HG02840 (cell line): ENCODE data around the gene KRT76.

ENCODE experiments used
- ATAC-seq: cut with Tn5 transposase; IDR thresholded peaks from one replicate; pipeline ENCODE4 v1.9.1; 2021; ENCODE audit warnings: mild to moderate bottlenecking, moderate library complexity, moderate number of reproducible peaks; ENCODE audit not compliant: unreplicated experiment, low FRiP score

The KRT76 gene

DNA sequence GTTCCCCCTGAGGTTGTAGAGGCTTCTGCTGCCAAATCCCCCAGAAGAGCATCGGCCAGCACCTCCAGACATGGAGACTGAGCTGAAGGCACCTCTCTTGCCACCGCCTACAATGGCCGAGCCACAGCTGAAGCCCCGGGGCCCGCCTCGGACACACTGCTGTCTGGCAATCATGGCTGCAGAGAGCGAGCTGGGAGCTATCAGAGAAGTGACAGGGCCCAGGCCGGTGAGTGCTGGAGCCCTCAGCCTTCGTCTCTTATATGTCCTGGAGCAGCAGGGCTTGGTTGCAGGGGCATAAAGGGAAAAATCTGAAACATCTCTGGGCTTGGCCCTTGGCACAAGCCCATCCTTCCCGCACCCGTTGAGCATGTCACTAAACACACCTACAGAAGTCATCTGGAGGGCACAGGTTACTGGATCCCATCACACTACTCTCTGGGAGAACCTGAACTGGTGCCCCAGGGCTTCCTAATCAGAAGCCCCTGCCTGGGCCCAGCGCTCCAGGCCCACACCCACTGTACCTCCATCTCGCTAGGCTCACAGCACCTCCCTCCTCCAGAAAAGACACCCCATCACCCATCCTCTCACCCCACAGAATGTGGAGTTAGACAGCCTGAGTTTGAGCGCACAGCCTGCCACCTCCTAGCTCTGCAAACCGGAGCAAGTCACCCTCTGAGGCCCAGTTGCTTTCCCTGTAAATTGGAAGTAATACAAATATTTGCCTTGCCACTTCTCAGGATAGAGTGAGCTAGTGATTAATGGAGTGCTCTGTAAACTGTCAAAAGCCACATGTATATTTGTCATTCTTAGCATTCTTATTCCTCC is 37.0 kb upstream of the KRT76 start, which contains the start of gene KRT4:
TSS of gene KRT4 (minus strand) at position 232 of the 825 bp plus-strand sequence. CDS start at position 174, 58 bp downstream.
- no peak for ATAC-seq

DNA sequence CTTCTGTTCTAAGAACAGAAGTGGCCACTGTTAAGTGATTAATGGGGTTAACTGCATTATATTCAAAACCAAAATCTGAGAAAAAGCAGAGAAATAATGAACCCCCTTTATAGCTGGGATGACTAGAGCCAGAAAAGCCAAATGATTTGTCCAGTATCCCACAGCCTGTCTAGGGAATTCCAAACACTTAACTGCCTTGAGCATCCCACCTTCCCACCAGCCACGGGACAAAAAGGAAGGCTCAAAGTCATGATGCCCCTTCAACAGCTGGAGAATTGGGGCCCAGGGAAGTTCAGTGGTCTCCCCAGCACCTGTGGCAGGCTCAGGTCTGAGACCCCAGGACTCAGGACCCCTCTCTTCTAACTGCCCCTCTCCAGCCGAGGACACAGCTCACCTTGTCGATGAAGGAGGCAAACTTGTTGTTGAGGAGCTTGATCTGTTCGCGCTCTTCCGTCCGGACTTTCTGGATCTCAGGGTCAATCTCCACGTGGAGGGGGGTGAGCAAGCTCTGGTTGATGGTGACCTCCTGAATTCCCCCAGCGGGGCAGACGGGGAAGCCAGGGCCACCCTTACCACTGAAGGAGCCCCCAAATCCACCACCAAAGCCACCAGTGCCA is 36.2 kb upstream of the KRT76 start:
- no peak for ATAC-seq

DNA sequence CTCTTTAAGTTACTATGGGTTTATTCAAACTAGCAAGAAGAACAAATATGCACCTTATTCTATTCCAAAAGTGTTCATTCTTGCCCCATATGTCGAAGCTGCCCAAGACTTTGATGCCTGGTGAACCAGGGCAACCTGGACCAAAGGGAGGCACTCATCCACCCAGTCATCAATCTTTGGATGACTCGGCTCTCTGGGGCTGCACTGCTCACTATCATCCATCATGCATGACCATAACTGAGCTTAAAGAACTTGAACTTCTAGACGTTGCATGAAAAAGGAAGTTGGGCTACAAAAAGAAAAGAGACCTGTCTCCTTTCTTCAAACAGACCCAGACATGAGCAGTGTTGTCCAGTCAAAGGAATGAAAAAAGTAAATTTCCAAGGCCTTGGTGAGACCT is 35.6 kb upstream of the KRT76 start:
- ATAC-seq, result no peak

- no peak for ATAC-seq
These were observed 34.9 kb upstream of the KRT76 start for GRCh38 chr12:52812073-52812400.

DNA sequence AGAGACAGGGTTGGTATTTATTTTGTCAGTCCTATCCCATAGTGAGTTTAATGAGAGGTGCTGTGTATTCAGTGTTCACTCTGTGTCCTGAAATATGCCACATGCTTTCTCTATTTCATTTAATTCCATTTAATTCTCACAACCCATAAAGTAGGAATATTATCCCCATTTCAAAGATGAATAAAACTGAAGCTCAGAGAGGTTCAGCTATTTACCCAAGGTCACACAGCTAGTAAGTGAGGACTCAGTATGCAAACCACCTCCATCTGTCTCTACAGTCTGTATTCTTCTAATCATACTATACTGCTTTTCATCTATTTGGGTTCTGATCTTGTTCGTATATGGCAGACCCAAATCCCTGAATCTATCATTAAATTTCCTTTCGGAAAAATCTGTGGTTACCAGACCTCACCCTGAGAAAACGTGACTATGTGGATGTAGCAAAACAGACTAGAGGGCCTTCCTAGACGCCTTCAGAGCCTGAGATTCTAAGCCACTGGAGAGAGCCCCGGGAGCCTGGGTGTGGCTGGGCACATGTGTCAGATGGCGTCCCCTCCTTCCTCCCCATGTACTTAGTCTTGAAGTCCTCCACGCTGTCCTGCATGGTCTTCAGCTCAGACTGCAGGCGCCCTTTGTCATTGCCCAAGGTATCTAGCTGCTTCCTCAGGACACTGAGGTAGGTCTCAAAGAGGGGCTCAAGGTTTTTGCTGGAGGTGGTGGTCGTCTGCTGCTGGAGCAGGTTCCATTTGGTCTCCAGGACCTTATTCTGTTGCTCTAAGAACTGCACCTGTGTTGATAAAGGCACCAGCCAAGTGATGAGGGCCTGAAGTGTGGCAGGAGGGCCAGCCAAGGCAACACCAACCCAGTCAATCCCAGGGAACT is 34.3 kb upstream of the KRT76 start:
- no peak for ATAC-seq

GRCh38 chr12:52810554-52810953 is 33.4 kb upstream of the KRT76 start:
- no peak for ATAC-seq

- no peak for ATAC-seq
These were observed 32.0 kb upstream of the KRT76 start for GRCh38 chr12:52809166-52809565.

GRCh38 chr12:52808573-52809160 is 31.5 kb upstream of the KRT76 start:
- no peak for ATAC-seq

DNA sequence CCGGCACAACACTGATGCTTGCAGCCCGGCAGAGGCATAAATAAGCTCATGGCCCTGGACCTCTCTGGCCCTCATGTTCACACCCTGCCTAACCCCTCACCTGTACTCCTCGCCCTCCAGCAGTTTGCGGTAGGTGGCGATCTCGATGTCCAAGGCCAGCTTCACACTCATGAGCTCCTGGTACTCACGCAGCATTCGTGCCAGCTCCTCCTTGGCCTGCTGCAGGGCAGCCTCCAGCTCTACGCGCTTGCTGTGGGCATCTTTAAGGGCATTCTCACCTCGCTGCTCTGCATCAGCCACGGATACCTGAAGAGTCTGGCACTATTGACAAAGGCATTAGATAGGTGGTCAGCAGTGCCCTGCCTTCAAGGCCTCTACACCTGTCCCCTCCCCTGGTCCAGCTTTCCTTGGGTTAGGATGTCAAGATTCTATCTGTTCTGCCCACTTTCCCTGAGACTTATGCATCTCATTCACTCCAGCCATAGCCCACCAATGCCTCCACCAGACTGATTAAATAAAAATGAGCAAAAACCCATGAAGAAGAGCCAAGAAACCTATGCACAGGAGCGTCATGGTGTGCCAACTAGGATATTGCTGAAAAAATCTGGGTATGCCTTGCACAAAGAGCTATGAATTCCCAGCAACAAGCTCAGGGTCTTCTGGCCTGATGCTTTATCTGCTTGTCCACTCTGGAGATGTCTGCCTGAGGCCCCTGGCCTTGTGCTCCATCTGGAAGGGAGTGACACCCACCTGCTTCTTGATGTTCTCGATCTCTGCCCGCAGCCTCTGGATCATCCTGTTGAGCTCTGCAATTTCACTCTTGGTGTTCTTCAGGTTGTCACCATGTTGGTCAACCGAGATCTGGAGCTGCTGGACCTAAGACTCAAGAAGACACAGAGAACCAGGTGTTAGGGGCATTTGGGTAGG is 30.7 kb upstream of the KRT76 start:
- ATAC-seq, result no peak

- ATAC-seq, result no peak
These were observed 29.8 kb upstream of the KRT76 start for GRCh38 chr12:52806821-52807543.

DNA sequence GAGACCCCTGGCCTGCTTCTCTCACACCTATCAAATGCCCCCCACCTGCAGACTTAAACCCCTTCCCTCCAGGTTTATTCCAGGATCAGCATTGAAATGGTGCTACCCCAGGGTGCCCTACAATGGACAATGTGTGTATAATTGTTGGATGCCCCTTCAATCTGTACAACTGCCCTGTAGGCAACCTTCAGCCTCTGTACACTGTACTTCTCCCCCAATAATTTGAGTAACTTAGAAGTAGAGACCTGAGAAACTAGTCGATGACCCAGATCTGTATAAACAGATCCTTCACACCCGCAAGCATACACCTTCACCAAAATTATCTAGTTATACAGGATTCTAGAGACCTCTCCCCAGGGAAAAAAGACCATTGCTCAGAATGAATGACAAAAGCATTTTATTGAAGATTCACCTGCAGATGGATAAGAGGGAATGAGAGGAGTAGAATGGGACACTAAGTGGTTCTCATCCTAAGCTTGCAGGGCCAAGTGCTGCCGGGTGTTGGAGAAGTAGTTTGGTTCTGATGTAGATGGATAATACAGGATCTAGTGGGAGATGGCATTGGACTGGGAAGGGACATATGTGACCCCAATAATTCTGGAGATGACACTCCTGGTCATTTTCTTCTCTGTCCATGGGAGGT is 29.1 kb upstream of the KRT76 start:
- ATAC-seq, result no peak

GRCh38 chr12:52805739-52806138 is 28.6 kb upstream of the KRT76 start:
- no peak for ATAC-seq

DNA sequence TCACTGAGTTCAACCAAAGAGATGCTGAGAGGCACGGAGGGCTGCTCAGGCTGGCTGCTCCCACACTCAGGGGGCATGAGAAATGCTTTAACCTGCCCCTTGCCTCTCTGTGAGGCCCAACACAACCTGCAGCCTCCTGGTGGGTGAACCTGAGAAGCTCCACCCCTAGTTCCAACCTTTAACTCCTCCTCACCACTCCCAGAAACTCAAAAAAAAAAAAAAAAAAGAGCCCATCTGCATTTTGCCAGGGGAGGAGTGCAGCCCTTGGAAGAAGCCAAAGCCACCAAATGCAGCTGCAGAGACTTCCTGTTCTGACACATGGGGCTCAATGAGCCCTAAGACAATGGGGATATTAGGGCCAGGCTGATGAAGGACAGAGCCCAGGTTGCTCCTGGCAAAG is 27.9 kb upstream of the KRT76 start:
- ATAC-seq, result no peak

GRCh38 chr12:52802442-52802841 is 25.3 kb upstream of the KRT76 start:
- no peak for ATAC-seq

GRCh38 chr12:52801773-52802172 is 24.6 kb upstream of the KRT76 start:
- ATAC-seq, result no peak

DNA sequence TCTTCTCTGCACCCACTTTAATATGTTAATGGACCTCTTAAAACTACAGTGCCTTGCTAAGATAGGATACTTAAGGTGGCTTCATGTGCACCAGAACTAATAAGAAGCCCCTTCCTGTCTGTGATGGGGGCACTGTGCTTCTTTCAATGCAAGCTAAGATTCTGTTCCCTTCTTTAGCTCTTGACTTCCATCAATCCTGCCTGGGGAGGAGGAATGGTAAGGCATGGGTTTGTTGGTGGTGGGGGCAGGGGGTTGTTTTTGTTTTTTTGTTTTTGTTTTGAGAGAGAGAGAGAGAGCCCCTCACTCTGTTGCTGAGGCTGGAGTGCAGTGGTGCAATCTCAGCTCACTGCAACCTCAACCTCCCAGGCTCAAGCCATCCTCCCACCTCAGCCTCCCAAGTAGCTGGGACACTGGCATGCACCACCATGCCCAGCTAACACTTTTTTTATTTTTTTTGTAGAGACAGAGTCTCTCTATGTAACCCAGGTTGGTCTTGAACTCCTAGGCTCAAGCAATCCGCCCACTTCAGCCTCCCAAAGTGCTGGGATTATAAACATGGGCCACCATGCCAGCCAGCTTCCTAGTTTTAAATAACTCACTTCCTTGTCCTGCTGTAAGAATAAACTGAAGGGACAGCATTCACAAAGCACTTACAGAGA is 23.2 kb upstream of the KRT76 start:
- ATAC-seq, result no peak

DNA sequence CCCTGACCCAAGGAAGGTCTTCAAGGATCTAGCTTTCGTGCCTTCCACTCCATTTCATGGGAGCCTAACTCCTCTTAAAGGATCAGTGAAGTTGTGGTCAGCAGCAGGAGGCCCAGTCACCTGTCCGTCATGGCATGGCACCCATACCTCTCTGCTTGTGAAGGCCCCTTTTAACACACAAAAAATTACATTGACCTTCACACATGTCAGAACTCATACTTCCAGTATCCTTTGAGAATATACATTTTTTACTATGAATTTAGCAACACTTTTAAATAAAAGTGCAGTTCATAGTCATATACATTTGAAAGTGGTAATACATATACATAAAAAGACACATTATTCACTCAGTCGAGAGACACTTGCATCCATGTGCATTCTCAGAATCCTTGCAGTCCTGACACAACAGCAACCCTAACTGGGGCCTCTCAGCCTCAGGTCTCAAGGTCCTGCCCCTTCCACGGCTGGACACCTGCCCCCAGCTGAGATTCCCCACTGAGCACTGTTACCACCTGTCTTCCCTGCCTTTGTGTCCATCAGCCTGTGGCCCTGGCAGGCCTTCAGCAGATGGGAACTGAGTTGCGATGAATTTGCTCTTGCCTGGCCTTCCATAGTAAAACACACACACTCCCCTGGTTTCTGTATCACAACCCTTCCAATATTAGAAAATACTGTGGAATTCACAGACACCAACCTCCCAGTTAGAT is 22.5 kb upstream of the KRT76 start:
- ATAC-seq, result no peak
